GM18867 (cell line): ENCODE measurements around the gene FAT1.
A peak's percentile ranks its signal among the peaks of the same experiment; 100 is the strongest.
"Not testable (repeated sequence)": the region's sequence is repeated elsewhere in the genome, so short reads cannot be mapped to it uniquely, and the experiment has no call there.

Experiments used
- ATAC-seq: cut with Tn5 transposase; IDR thresholded peaks from one replicate; pipeline ENCODE4 v1.9.1; 2021; ENCODE audit warnings: mild to moderate bottlenecking, moderate library complexity; ENCODE audit not compliant: unreplicated experiment

FAT1 gene, protein sequence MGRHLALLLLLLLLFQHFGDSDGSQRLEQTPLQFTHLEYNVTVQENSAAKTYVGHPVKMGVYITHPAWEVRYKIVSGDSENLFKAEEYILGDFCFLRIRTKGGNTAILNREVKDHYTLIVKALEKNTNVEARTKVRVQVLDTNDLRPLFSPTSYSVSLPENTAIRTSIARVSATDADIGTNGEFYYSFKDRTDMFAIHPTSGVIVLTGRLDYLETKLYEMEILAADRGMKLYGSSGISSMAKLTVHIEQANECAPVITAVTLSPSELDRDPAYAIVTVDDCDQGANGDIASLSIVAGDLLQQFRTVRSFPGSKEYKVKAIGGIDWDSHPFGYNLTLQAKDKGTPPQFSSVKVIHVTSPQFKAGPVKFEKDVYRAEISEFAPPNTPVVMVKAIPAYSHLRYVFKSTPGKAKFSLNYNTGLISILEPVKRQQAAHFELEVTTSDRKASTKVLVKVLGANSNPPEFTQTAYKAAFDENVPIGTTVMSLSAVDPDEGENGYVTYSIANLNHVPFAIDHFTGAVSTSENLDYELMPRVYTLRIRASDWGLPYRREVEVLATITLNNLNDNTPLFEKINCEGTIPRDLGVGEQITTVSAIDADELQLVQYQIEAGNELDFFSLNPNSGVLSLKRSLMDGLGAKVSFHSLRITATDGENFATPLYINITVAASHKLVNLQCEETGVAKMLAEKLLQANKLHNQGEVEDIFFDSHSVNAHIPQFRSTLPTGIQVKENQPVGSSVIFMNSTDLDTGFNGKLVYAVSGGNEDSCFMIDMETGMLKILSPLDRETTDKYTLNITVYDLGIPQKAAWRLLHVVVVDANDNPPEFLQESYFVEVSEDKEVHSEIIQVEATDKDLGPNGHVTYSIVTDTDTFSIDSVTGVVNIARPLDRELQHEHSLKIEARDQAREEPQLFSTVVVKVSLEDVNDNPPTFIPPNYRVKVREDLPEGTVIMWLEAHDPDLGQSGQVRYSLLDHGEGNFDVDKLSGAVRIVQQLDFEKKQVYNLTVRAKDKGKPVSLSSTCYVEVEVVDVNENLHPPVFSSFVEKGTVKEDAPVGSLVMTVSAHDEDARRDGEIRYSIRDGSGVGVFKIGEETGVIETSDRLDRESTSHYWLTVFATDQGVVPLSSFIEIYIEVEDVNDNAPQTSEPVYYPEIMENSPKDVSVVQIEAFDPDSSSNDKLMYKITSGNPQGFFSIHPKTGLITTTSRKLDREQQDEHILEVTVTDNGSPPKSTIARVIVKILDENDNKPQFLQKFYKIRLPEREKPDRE (N-terminal part only)

GRCh38 chr4:186723292-186724057, at the start of gene FAT1:
FAT1 (minus strand) TSS chr4:186723856; CDS start chr4:186709827, 14,029 bp downstream.
- ATAC-seq = no peak

DNA sequence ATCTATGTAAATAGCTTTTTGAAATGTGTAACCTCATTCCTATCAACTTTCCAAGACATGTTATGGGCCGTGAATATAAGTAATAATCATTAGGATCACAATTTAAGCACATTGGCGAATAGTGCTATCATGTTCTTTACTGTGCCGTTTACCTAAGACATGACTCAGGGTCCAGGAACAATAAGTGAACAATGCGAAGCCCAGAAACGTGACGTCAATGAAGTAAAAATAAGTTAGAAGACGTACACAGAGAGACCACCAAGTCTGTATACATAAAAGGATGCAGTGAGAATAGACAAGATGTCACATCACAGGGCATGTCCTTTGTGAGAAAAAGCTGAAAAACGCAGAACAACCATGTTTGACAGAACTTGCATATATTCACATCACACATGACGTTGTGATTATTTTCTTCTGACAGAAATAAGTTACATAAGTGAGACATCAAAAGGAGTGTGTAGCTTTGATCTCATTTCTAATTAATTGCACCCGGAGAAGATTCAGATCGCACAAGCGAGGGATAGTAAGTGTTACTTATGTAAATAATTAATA, 49.4 kb upstream of the FAT1 start:
- no peak for ATAC-seq

DNA sequence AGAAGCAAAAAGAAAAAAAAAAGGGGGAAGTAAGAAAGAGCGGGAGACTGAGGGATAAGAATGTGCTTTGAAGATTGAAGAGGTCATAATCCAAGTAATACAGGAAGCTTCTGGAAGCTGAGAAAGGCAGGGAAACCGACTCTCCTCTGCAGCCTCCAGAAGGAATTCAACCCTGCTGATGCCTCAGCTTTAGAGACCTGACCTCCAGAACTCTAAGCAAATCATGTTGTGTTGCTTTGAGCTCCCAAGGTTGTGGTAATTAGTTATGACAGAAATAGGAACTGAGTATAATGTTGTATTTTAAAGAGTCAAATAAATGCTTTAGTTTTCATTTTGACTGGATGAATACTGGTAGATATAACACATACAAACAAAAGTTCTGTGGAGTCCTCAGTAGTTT, 48.0 kb upstream of the FAT1 start:
- ATAC-seq = peak; percentile 65

- no peak for ATAC-seq
Measured at GRCh38 chr4:186770481-186771175, 47.0 kb upstream of the FAT1 start.

GRCh38 chr4:186767794-186768193, 44.1 kb upstream of the FAT1 start:
- no peak for ATAC-seq

DNA sequence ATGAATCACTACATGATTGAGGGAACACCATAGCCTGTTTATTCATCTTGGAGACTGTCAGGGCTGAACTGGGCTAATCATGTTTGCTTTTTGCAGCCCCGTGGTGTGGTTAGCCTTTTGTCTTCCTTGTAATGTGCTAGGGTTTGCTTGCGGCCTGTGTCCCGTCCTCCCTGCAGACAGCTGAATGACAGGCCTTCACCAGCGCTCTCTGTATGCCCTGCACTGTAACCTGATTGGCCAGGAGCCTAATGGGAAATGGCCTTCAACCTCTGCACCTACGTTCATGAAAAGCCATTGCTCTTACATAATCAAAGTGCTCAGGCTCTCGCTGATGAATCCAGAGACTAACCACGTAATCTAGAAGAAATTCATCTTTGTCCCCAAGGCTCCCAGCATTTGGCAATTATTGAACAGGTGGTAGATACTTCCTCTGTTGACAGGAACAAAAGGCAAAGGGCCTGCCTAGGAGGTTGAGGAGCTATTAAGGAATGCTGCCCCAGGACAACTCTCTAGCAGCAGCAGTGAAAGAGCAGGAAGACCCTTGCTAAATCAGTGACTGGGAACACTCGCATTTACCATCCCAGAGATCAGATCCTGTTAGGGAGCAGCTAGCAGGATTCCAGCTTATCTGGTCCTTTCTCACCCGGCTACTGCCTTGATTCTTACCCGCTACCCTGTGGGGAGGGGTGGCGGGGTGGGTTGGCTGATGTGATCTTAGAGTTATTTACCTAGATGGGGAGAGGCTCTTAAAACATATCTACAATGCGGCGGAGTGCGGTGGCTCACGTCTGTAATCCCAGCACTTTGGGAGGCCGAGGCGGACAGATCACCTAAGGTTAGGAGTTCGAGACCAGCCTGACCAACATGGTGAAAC, 42.3 kb upstream of the FAT1 start:
- no peak for ATAC-seq

DNA sequence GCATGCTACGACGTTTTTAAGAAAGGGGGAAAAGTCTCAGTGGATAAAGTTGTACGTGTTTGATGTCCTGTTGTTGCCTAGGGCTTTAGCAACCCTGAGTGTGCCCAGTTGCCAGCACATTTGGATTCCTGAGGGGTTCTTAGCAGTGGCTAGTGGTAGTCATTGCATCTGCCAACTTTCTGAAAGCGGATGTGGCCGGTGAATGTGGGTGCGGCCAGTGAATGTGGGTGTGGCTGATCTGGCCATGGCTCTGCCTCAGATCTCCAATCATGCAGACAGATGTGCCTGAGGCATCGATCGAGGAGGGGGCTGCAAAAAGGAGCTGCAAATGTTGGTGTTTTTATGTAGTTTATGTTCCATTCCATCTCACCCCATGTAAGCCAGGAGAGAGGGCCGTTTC, 41.5 kb upstream of the FAT1 start:
- ATAC-seq = peak; percentile 68

DNA sequence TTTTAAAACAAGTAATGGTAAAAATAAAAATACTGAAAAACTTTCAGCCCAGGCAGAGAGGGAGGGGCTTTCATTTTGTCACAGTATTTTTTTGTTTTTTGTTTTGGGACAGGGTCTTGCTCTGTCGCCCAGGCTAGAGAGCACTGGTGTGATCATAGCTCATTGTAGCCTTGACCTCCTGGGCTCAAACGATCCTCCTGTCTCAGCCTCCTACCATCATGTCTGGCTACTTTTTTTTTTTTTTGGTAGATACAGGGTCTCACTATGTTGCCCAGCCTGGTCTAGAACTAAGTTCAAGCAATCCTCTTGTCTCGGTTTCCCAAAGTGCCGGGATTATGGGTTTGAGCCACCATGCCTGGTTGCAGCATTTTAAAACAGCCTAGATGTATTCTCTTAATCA, 40.8 kb upstream of the FAT1 start:
- ATAC-seq = no peak

- ATAC-seq = no peak
Measured at GRCh38 chr4:186762865-186763264, 39.2 kb upstream of the FAT1 start.

DNA sequence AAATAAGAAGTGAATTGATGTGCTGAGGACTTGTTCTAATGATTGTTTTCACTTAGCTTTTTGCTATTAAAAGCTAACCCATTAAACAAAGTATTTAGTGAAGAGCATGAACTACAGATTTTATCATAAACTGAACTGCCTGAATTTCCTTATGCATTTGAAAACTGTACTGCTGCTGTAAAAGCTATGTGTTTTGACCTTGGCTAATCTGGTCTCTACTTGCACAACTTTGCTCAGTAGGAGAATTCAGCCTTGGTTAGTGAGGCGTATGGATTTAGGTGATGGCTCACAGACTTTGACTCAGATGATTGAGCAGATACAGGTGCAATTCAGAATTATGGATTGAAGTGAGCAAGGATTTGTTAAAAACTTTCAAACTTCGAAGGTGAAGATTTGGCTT, 38.7 kb upstream of the FAT1 start:
- ATAC-seq = no peak

DNA sequence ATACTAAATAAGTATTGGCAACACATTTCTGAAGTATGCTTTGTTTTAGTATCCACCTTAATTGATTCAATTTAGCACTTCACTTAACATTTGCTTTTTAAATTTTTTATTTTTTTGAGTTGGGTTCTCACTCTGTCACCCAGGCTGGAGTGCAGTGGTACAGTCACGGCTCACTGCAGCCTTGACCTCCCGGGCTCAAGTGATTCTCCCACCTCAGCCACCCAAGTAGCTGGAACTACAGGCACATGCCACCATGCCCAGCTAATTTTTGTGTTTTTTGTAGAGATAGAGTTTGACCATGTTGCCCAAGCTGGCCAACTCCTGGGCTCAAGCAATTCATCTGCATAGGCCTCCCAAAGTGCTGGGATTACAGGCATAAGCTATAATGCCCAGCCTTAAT, 38.3 kb upstream of the FAT1 start:
- ATAC-seq = not testable (repeated sequence)

- no peak for ATAC-seq
Measured at GRCh38 chr4:186761393-186761792, 37.7 kb upstream of the FAT1 start.

GRCh38 chr4:186760576-186760975, 36.9 kb upstream of the FAT1 start:
- no peak for ATAC-seq

- ATAC-seq = no peak
Measured at GRCh38 chr4:186759990-186760389, 36.3 kb upstream of the FAT1 start.

DNA sequence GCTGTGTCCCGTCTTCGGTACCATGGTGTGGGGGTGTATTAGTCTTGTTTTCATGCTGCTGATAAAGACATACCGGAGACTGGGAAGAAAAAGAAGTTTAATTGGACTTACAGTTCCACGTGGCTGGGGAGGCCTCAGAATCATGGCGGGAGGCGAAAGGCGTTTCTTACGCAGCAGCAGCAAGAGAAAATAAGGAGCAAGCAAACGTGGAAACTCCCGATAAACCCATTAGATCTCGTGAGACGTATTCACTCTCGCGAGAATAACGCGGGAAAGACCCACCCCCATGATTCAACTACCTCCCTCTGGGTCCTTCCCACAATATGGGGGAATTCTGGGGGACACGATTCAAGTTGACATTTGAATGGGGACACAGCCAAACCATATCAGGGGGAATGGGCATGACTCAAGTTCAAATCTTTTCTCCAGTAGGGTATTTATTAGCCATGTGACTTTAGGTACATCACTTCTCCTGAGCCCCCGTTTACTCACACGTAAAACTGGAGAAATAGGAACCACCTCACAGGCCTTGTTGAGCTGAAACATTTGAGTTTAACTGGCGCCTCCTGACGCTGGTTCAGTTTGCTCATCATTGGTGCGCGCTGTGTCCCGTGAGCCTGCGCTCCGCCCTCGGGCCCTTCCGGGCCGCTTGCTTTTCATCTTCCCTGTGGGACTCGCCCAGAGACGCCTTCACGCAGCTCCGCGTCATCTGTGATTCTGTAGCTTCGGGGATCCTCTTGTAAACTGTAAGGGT, 35.5 kb upstream of the FAT1 start:
- ATAC-seq = no peak

- ATAC-seq = no peak
Measured at GRCh38 chr4:186757696-186758355, 34.2 kb upstream of the FAT1 start.

DNA sequence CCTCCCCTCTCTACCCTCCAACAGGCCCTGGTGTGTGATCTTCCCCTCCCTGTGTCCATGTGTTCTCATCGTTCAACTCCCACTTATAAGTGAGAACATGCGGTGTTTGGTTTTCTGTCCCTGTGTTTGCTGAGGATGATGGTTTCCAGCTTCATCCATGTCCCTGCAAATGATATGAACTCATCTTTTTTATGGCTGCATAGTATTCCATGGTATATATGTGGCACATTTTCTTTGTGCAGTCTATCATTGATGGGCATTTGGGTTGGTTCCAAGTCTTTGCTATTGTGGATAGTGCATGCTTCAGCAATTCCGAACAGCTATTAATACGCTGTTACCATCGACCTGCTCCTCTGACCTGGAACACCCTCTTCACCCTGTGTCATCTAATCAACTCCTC, 32.9 kb upstream of the FAT1 start:
- ATAC-seq = not testable (repeated sequence)
